ENCODE data around the gene AP5S1.
"Not testable (repeated sequence)": the region's sequence is repeated elsewhere in the genome, so short reads cannot be mapped to it uniquely, and the experiment has no call there.

DNA sequence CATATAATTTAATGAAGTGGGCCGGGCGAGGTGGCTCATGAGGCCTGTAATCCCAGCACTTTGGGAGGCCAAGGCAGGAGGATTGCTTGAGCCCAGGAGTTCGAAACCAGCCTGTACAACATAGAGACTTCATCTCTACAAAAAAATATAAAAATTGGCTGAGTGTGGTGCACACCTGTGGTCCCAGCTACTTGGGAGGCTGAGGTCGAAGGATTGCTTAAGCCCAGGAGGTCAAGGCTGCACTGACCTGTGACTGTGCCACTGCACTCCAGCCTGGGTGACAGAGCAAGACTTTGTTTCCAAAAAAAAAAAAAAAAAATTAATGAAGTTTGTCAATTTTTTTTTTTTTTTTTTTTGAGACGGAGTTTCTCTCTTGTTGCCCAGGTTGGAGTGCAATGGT lies 9.5 kb downstream of the AP5S1 start:
- TF ChIP-seq, protein P1, sequence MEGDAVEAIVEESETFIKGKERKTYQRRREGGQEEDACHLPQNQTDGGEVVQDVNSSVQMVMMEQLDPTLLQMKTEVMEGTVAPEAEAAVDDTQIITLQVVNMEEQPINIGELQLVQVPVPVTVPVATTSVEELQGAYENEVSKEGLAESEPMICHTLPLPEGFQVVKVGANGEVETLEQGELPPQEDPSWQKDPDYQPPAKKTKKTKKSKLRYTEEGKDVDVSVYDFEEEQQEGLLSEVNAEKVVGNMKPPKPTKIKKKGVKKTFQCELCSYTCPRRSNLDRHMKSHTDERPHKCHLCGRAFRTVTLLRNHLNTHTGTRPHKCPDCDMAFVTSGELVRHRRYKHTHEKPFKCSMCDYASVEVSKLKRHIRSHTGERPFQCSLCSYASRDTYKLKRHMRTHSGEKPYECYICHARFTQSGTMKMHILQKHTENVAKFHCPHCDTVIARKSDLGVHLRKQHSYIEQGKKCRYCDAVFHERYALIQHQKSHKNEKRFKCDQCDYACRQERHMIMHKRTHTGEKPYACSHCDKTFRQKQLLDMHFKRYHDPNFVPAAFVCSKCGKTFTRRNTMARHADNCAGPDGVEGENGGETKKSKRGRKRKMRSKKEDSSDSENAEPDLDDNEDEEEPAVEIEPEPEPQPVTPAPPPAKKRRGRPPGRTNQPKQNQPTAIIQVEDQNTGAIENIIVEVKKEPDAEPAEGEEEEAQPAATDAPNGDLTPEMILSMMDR (IDR thresholded peaks at IDR 0.05) = not testable (repeated sequence)
- not testable (repeated sequence) for TF ChIP-seq POLR2A (IDR thresholded peaks at IDR 0.05); POLR2AphosphoS5 (IDR thresholded peaks at IDR 0.05; ENCODE audit: insufficient read depth in 1 of 2, low read depth in 1 of 2)

Data from vagina (tissue), 2 donors.